KG1 (cell line): ENCODE results near the gene EN1.

Experiments
- DNase-seq: peaks from one replicate; lab custom pipeline; 2025; lab: John Stamatoyannopoulos, UW

EN1 gene

GRCh38 chr2:118842661-118843482 is 4.6 kb downstream of the EN1 start:
- no peak for DNase-seq

- DNase-seq: no peak
Measured at GRCh38 chr2:118841828-118842461, 5.5 kb downstream of the EN1 start.

GRCh38 chr2:118841450-118841827 is 6.0 kb downstream of the EN1 start:
- DNase-seq: no peak

GRCh38 chr2:118838741-118839455 is 8.6 kb downstream of the EN1 start:
- DNase-seq: no peak

- no peak for DNase-seq
Measured at GRCh38 chr2:118837621-118838020, 9.8 kb downstream of the EN1 start.

DNA sequence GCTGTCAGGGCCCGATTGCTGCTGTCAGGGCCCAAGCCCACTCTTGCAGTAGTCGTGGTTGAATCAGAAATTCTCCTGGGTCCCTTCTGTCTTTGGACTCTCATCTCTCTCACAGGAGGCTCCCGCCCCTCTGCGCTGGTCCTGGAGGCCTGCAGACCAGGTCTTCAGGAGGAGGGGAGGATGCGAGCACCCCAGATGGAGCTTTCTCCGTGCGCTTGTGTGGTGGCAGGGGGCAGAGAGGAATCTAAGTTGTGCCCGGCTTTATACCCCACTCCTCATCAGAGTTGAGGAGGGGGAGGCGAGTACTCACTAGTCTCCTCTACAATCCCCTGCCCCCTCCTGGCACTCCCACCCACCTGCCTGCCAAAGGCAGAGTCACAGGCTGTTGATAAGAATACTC is 10.4 kb downstream of the EN1 start:
- no peak for DNase-seq

- no peak for DNase-seq
Measured at GRCh38 chr2:118836411-118836930, 11.0 kb downstream of the EN1 start.

DNA sequence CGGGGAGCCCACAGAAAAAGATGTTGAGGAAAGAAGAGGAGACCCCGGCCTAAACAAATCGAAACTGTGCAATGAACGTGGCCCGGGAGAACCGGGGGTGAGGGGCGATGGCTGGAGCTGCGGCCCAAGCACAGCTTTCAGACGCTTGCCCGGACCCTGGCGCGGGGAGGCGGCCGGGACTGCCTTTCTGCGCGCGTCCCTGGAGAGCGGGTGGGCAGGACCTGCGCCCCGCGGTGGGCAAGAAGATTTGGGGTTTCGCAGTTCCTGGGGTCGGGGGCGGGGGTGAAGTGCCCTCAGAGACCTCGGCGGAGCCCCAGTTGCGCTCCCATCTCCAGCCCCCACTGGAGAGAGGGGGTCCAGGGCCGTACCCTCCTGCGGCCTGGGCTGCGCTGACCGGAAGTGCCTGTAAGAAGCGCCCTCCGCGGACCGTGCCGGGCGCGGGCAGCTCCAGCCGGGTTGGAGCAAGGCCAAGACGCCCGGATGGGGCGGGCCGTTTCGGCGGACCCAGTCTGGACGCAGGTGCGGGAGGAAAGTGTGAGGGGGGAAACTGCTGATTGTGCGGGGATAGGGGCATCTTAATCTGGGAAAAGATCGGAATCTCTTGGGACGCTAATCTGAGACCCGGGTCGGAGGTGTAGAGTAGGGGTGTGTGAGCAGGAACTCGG is 11.6 kb downstream of the EN1 start:
- no peak for DNase-seq

GRCh38 chr2:118834901-118835745 is 12.3 kb downstream of the EN1 start:
- no peak for DNase-seq

DNA sequence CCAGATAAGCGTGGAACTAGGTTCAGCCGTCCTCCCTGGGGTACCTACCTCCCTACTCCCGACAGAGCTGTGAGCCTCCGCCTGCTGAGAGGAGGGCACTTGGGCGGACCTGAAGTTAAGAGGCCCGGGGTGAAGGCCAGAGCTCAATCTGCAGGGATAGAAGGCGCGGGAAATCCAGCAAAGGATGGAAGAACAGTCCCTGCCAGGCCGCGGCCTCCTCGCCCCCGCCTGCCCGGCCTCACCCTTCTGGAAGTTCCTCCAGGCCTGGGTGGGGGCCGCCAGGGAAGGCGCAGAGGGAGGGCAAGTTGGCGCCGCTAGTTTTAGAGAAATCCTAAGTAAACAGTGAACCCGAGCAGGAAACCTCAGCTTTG is 13.0 kb downstream of the EN1 start:
- DNase-seq: no peak

- DNase-seq: no peak
Measured at GRCh38 chr2:118833716-118834439, 13.6 kb downstream of the EN1 start.

DNA sequence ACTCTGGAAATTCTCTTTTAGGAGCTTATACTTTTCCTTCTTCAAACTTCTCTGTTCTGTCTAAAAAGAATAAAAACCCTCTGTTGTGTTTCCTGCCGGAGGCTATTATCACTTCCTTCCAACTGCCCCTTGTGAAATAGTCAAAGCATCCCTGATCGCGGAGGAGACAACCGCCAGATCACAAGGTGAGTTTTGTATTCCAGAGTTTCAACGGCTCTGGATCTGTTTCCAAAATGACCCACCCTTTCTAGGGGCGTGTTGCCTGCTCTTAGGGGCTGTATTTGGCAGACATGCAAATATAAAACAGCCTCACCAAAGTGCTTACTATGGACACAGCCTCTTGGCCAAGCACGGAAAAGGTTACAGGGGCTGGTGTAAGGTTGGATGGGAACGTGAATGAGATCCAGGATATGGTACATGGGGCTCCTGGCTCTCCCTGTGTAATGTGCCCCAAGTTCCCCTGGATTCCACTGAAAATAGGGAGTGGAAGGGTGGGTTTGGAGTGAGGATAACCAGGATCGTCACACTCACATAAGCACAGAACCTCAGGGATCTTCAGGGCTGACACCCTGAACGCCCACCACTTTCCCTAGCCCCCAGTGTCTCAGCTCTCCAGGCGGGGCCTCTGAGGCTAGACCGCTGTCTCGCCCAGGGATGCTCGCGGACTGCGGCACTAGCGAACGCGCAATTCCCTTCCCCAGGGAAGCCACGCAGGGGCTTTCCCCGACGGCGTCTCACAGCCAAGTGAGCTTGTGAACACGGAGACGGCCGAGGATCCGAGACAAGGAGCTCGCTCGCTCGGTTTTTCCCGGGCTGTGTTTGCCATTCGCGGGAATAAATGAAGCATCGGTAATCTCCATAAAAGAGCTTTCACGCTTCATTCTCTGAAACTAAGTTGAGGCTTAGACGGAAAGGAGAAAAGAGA is 14.4 kb downstream of the EN1 start:
- no peak for DNase-seq

GRCh38 chr2:118832071-118832790 is 15.2 kb downstream of the EN1 start:
- no peak for DNase-seq

- no peak for DNase-seq
Measured at GRCh38 chr2:118830881-118831280, 16.6 kb downstream of the EN1 start.

GRCh38 chr2:118830118-118830517 is 17.3 kb downstream of the EN1 start:
- DNase-seq: no peak

DNA sequence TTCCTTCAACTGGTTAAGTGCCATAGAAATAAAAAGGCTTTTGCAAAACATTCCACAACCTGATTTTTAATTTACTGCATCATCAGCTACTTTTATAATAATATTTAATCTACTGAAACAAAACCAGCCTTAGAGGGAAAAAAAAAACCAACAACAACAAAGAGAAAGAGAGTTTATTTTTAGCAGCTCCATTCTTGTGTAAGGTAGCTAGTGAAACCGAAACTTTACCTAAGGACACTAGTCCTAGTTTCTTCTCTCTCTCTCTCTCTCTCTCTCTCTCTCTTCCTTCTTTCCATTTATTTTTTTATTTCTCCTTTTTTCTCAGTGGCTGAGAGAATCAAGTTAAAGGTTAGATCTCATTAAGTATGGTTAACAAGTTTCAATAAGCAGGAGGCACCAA is 21.4 kb downstream of the EN1 start:
- no peak for DNase-seq

- no peak for DNase-seq
Measured at GRCh38 chr2:118823633-118824032, 23.8 kb downstream of the EN1 start.

DNA sequence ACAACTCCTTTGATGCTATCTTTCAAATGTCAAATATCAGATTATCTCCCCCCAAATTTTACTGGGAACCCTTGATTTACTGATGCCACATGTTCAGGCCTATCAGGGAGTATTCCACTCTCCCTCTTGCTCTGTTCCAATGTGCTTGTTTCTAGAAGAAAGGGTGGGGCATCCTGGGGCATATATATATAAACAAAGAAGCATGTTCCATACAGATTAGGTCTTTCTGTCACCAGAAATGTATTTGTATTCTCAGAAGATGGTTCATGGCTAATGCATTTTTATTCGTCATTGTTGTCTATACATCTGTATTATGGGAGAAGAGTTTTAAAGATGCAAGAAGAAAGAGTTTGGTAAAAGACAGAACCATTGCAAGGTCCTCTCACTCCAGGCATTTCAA is 24.9 kb downstream of the EN1 start:
- no peak for DNase-seq

- no peak for DNase-seq
Measured at GRCh38 chr2:118822015-118822414, 25.4 kb downstream of the EN1 start.
